ENCODE results near the gene PPP1R7. TPM values are rescaled to one million over a fixed set of nuclear protein-coding genes. Genes with fewer than 3 reads are reported as not detected.

PPP1R7 gene
- polyA plus RNA-seq, 1 experiment: 99.0 TPM

GRCh38 chr2:241177526-241178334 lies 27.5 kb downstream of the PPP1R7 start:
- Histone ChIP-seq H3K4me3 (ENCODE audit: low read depth, low read length) (no peak overlapping the region), H3K27me3 (ENCODE audit: control insufficient read depth, insufficient read depth, low read length) (no peaks in the 10 kb centered on the region), H3K27ac (ENCODE audit: low read depth, low read length) (no peak overlapping the region), H3K9me3 (ENCODE audit: control insufficient read depth, insufficient read depth, low read length) (no peaks in the 10 kb centered on the region; the same call in 1 of the 2 replicates)
- ChIA-PET POLR2A (no interaction called here), CTCF (interaction anchor here (0.6 kb wide), 2 partner anchors 77 to 294 kb away, joined by 3 to 4 read pairs; no protein-coding TSS in a partner anchor)
- no peak for DNase-seq (ENCODE audit: low read depth, low spot score)
- TF ChIP-seq, protein P1, sequence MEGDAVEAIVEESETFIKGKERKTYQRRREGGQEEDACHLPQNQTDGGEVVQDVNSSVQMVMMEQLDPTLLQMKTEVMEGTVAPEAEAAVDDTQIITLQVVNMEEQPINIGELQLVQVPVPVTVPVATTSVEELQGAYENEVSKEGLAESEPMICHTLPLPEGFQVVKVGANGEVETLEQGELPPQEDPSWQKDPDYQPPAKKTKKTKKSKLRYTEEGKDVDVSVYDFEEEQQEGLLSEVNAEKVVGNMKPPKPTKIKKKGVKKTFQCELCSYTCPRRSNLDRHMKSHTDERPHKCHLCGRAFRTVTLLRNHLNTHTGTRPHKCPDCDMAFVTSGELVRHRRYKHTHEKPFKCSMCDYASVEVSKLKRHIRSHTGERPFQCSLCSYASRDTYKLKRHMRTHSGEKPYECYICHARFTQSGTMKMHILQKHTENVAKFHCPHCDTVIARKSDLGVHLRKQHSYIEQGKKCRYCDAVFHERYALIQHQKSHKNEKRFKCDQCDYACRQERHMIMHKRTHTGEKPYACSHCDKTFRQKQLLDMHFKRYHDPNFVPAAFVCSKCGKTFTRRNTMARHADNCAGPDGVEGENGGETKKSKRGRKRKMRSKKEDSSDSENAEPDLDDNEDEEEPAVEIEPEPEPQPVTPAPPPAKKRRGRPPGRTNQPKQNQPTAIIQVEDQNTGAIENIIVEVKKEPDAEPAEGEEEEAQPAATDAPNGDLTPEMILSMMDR (IDR thresholded peaks at IDR 0.05; ENCODE audit: low read depth, low read length): no peak

DNA sequence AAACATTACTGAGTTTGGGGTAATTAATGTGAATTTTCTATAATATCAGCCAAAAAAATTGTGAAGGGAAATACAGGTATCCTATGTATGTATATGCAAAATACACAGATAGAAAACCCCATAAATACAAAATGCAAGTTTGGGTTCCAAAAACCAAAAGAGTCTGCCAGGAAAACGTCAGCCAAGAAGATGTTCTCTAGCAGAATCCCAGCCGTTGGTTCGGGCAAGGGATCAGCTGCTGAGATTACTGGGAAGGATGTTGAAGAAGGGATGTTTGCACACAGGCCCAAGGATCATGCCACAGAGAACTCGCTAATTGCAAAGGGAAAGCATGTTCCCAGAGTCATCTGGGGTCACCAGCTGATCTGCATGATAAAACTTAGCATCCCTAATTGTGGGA lies 28.7 kb downstream of the PPP1R7 start:
- no peak overlapping the region for H3K27ac ChIP-seq (ENCODE audit: low read depth, low read length)
- H3K27me3 ChIP-seq (ENCODE audit: control insufficient read depth, insufficient read depth, low read length): no peaks in the 10 kb centered on the region
- CTCF ChIA-PET: no interaction called here
- POLR2A ChIA-PET: no interaction called here
- TF ChIP-seq, protein P1 (IDR thresholded peaks at IDR 0.05; ENCODE audit: low read depth, low read length): no peak
- no peak for DNase-seq (ENCODE audit: low read depth, low spot score)
- no peak overlapping the region for H3K4me3 ChIP-seq (ENCODE audit: low read depth, low read length)
- no peaks in the 10 kb centered on the region; the same call in 1 of the 2 replicates for H3K9me3 ChIP-seq (ENCODE audit: control insufficient read depth, insufficient read depth, low read length)

GRCh38 chr2:241179899-241180298 lies 29.6 kb downstream of the PPP1R7 start:
- H3K27ac ChIP-seq (ENCODE audit: low read depth, low read length): no peak overlapping the region
- TF ChIP-seq, protein P1 (IDR thresholded peaks at IDR 0.05; ENCODE audit: low read depth, low read length): no peak
- POLR2A ChIA-PET: no interaction called here
- no peak for DNase-seq (ENCODE audit: low read depth, low spot score)
- CTCF ChIA-PET: interaction anchor here (1.0 kb wide), 1 partner anchor 331 kb away, joined by 3 read pairs; no protein-coding TSS in a partner anchor
- H3K9me3 ChIP-seq (ENCODE audit: control insufficient read depth, insufficient read depth, low read length): no peaks in the 10 kb centered on the region; the same call in 1 of the 2 replicates
- no peak overlapping the region for H3K4me3 ChIP-seq (ENCODE audit: low read depth, low read length)
- H3K27me3 ChIP-seq (ENCODE audit: control insufficient read depth, insufficient read depth, low read length): no peaks in the 10 kb centered on the region

GRCh38 chr2:241180495-241180894 lies 30.2 kb downstream of the PPP1R7 start:
- Histone ChIP-seq H3K27ac (ENCODE audit: low read depth, low read length) (no peak overlapping the region), H3K27me3 (ENCODE audit: control insufficient read depth, insufficient read depth, low read length) (no peaks in the 10 kb centered on the region), H3K9me3 (ENCODE audit: control insufficient read depth, insufficient read depth, low read length) (no peaks in the 10 kb centered on the region; the same call in 1 of the 2 replicates), H3K4me3 (ENCODE audit: low read depth, low read length) (no peak overlapping the region)
- TF ChIP-seq, protein P1 (IDR thresholded peaks at IDR 0.05; ENCODE audit: low read depth, low read length): no peak
- DNase-seq (ENCODE audit: low read depth, low spot score): no peak
- ChIA-PET POLR2A (no interaction called here), CTCF (interaction anchor here (0.6 to 1.0 kb wide), 2 partner anchors 102 to 331 kb away, joined by 3 read pairs; no protein-coding TSS in a partner anchor)

DNA sequence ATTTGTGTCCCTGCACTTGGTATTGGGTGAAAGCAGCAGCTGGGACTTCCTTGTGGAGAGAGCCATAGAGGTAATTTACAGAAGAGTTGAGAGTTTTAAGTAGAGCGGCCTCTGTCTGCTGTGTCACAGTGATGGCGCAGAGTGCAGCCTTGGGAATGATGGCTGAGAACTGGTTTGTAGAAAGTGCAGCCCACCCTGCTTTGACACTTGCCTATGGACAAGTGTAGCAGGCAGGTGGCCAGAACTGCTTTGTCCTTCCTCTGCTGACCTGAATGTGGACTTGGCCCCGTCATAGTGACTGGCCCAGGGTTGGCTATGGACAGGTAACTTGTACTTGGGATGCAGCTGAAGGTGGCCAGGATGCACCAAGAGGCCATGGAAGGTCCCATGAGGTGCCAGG lies 31.9 kb downstream of the PPP1R7 start:
- H3K9me3 ChIP-seq (ENCODE audit: control insufficient read depth, insufficient read depth, low read length): no peaks in the 10 kb centered on the region; the same call in 1 of the 2 replicates
- no peak overlapping the region for H3K4me3 ChIP-seq (ENCODE audit: low read depth, low read length)
- no peak for DNase-seq (ENCODE audit: low read depth, low spot score)
- ChIA-PET CTCF (no interaction called here), POLR2A (no interaction called here)
- H3K27me3 ChIP-seq (ENCODE audit: control insufficient read depth, insufficient read depth, low read length): no peaks in the 10 kb centered on the region
- H3K27ac ChIP-seq (ENCODE audit: low read depth, low read length): no peak overlapping the region
- TF ChIP-seq, protein P1 (IDR thresholded peaks at IDR 0.05; ENCODE audit: low read depth, low read length): no peak
